Stimulated activated naive CD4-positive, alpha-beta T cell treated with Interleukin-2 at 50 U/mL for 16 hours (primary cell): ENCODE results near the gene PGK1.
A peak's percentile ranks its signal among the peaks of the same experiment; 100 is the strongest.
"Not testable (repeated sequence)": the region's sequence is repeated elsewhere in the genome, so short reads cannot be mapped to it uniquely, and the experiment has no call there.

Source experiments
- DNase-seq: peaks from one replicate; lab custom pipeline; 2025; lab: John Stamatoyannopoulos, UW

The PGK1 gene

GRCh38 chrX:78116365-78116764 lies 12.3 kb downstream of the PGK1 start:
- no peak for DNase-seq

GRCh38 chrX:78116766-78117165 lies 12.7 kb downstream of the PGK1 start:
- no peak for DNase-seq

GRCh38 chrX:78118628-78119027 lies 14.6 kb downstream of the PGK1 start:
- DNase-seq, result no peak

GRCh38 chrX:78119521-78120227 lies 15.6 kb downstream of the PGK1 start:
- DNase-seq, result no peak

- DNase-seq, result peak; percentile 29
Measured at GRCh38 chrX:78123190-78123589, 19.1 kb downstream of the PGK1 start.

- DNase-seq, result no peak
Measured at GRCh38 chrX:78124307-78124706, 20.3 kb downstream of the PGK1 start.

GRCh38 chrX:78125148-78125547 lies 21.1 kb downstream of the PGK1 start:
- no peak for DNase-seq

GRCh38 chrX:78125781-78126180 lies 21.7 kb downstream of the PGK1 start:
- not testable (repeated sequence) for DNase-seq

- DNase-seq, result no peak
Measured at GRCh38 chrX:78129714-78130113, 25.7 kb downstream of the PGK1 start.

GRCh38 chrX:78130396-78130795 lies 26.3 kb downstream of the PGK1 start:
- DNase-seq, result no peak

- no peak for DNase-seq
Measured at GRCh38 chrX:78131117-78131516, 27.1 kb downstream of the PGK1 start.

GRCh38 chrX:78133238-78133960 lies 29.4 kb downstream of the PGK1 start:
- DNase-seq, result no peak

GRCh38 chrX:78139160-78140123 lies 35.4 kb downstream of the PGK1 start, which contains the start of gene TAF9B:
Gene TAF9B, minus strand, starts transcription at chrX:78139650. Its CDS starts 39 bp downstream, at chrX:78139611.
- DNase-seq, result peak; percentile 79

- DNase-seq, result no peak
Measured at GRCh38 chrX:78140206-78140605, 36.2 kb downstream of the PGK1 start.

GRCh38 chrX:78147002-78147540 lies 43.0 kb downstream of the PGK1 start:
- not testable (repeated sequence) for DNase-seq

GRCh38 chrX:78157373-78157772 lies 53.3 kb downstream of the PGK1 start:
- DNase-seq, result not testable (repeated sequence)

GRCh38 chrX:78157846-78158245 lies 53.8 kb downstream of the PGK1 start:
- DNase-seq, result not testable (repeated sequence)

GRCh38 chrX:78160711-78161110 lies 56.7 kb downstream of the PGK1 start:
- DNase-seq, result not testable (repeated sequence)

GRCh38 chrX:78163175-78163574 lies 59.1 kb downstream of the PGK1 start:
- not testable (repeated sequence) for DNase-seq

GRCh38 chrX:78165425-78165824 lies 61.4 kb downstream of the PGK1 start:
- no peak for DNase-seq

- no peak for DNase-seq
Measured at GRCh38 chrX:78168065-78168464, 64.0 kb downstream of the PGK1 start.
